HEK293 (cell line): ENCODE results near the gene TSHZ2.

ENCODE experiments used
- CTCF ChIA-PET: fragments of 350-600 bp; formaldehyde crosslinking; extraction: SDS; loops from one replicate; lab custom pipeline; 2021; ENCODE audit warnings: antibody characterized with exemption; lab: Yijun Ruan, JAX
- POLR2A ChIA-PET: fragments of 300-600 bp; formaldehyde crosslinking; extraction: SDS; loops from one replicate; lab custom pipeline; 2020; ENCODE audit warnings: antibody characterized with exemption, inconsistent platforms; lab: Yijun Ruan, JAX
- H3K27ac ChIP-seq: fragments of 200-500 bp; sonication (Bioruptor generic); 2 replicates; pipeline ENCODE4 v1.5.1; 2014; ENCODE audit warnings: low read depth, low read length, control low read depth, inconsistent platforms; ENCODE audit errors: extremely low read depth
- H3K36me3 ChIP-seq, 2 experiments: fragments of 200-500 bp in 1 of 2; sonication (Bioruptor generic) in 1 of 2; 1 replicate in 1 of 2; 2 replicates in 1 of 2; pipeline ENCODE4 v1.5.1; 2014 to 2017; ENCODE audit warnings: inconsistent platforms in 2 of 2, low read length in 2 of 2; ENCODE audit not compliant: control insufficient read depth in 2 of 2, insufficient read depth in 1 of 2
- H3K4me1 ChIP-seq: fragments of 200-500 bp; sonication (Bioruptor generic); 2 replicates; pipeline ENCODE4 v1.5.1; 2014; ENCODE audit warnings: mild to moderate bottlenecking, low read length, inconsistent platforms; ENCODE audit not compliant: control insufficient read depth, insufficient read depth
- H3K4me3 ChIP-seq: 2 replicates; pipeline ENCODE4 v1.5.1; 2011; ENCODE audit warnings: low read depth, mild to moderate bottlenecking, control low read depth, low read length, moderate library complexity
- H3K9me3 ChIP-seq: fragments of 200-500 bp; sonication (Bioruptor generic); 2 replicates; pipeline ENCODE4 v1.5.1; 2014; ENCODE audit warnings: low read depth, low read length, inconsistent platforms; ENCODE audit not compliant: control insufficient read depth, insufficient read depth
- GLI4 ChIP-seq: fragments of 450-650 bp; formaldehyde crosslinking; IDR thresholded peaks from 2 replicates; pipeline ENCODE4 v1.5.1; 2016; ENCODE audit warnings: missing biosample characterization, missing genetic modification characterization
- GLIS1 ChIP-seq: fragments of 450-650 bp; formaldehyde crosslinking; IDR thresholded peaks from 2 replicates; pipeline ENCODE4 v1.5.1; 2016; ENCODE audit warnings: missing biosample characterization, missing genetic modification characterization
- KLF8 ChIP-seq: fragments of 450-650 bp; formaldehyde crosslinking; IDR thresholded peaks from 2 replicates; pipeline ENCODE4 v1.5.1; 2016; ENCODE audit warnings: missing biosample characterization, missing genetic modification characterization
- REPIN1 ChIP-seq: fragments of 450-650 bp; formaldehyde crosslinking; IDR thresholded peaks from 2 replicates; pipeline ENCODE4 v1.5.1; 2017; ENCODE audit warnings: missing biosample characterization, missing genetic modification characterization, low read depth
- YY1 ChIP-seq: fragments of 450-650 bp; formaldehyde crosslinking; IDR thresholded peaks from 2 replicates; pipeline ENCODE4 v1.5.1; 2018; ENCODE audit warnings: missing biosample characterization, missing genetic modification characterization
- ZBTB1 ChIP-seq: fragments of 450-650 bp; formaldehyde crosslinking; IDR thresholded peaks from 2 replicates; pipeline ENCODE4 v1.5.1; 2016; ENCODE audit warnings: missing biosample characterization, missing genetic modification characterization
- ZBTB20 ChIP-seq: fragments of 450-650 bp; formaldehyde crosslinking; IDR thresholded peaks from 2 replicates; pipeline ENCODE4 v1.5.1; 2016; ENCODE audit warnings: missing biosample characterization, missing genetic modification characterization
- ZNF157 ChIP-seq: fragments of 450-650 bp; formaldehyde crosslinking; IDR thresholded peaks from 2 replicates; pipeline ENCODE4 v1.5.1; 2016; ENCODE audit warnings: missing biosample characterization, missing genetic modification characterization
- ZNF214 ChIP-seq: fragments of 450-650 bp; formaldehyde crosslinking; IDR thresholded peaks from 2 replicates; pipeline ENCODE4 v1.5.1; 2017; ENCODE audit warnings: missing biosample characterization, mild to moderate bottlenecking, missing genetic modification characterization, borderline replicate concordance
- ZNF24 ChIP-seq: fragments of 450-650 bp; formaldehyde crosslinking; IDR thresholded peaks from 2 replicates; pipeline ENCODE4 v1.5.1; 2016; ENCODE audit warnings: missing biosample characterization, missing genetic modification characterization
- ZNF266 ChIP-seq: fragments of 450-650 bp; formaldehyde crosslinking; IDR thresholded peaks from 2 replicates; pipeline ENCODE4 v1.5.1; 2016; ENCODE audit warnings: missing biosample characterization, missing genetic modification characterization, low read depth
- ZNF423 ChIP-seq: fragments of 450-650 bp; formaldehyde crosslinking; IDR thresholded peaks from 2 replicates; pipeline ENCODE4 v1.5.1; 2016; ENCODE audit warnings: missing biosample characterization, missing genetic modification characterization
- ZNF473 ChIP-seq: fragments of 450-650 bp; formaldehyde crosslinking; IDR thresholded peaks from 2 replicates; pipeline ENCODE4 v1.5.1; 2017; ENCODE audit warnings: missing biosample characterization, missing genetic modification characterization
- ZNF501 ChIP-seq: fragments of 450-650 bp; formaldehyde crosslinking; IDR thresholded peaks from 2 replicates; pipeline ENCODE4 v1.5.1; 2016; ENCODE audit warnings: missing biosample characterization, missing genetic modification characterization
- ZNF768 ChIP-seq: fragments of 450-650 bp; formaldehyde crosslinking; IDR thresholded peaks from 2 replicates; pipeline ENCODE4 v1.5.1; 2018; ENCODE audit warnings: missing biosample characterization, mild to moderate bottlenecking, missing genetic modification characterization
- ZNF791 ChIP-seq: fragments of 450-650 bp; formaldehyde crosslinking; IDR thresholded peaks from 2 replicates; pipeline ENCODE4 v1.5.1; 2016; ENCODE audit warnings: missing biosample characterization, missing genetic modification characterization
- TF ChIP-seq, protein P1 (sequence below): fragments of 450-650 bp; formaldehyde crosslinking; IDR thresholded peaks from 2 replicates; pipeline ENCODE4 v1.5.1; 2016; ENCODE audit warnings: missing biosample characterization, missing genetic modification characterization, borderline replicate concordance
- TF ChIP-seq, protein P2 (sequence below): fragments of 450-650 bp; formaldehyde crosslinking; IDR thresholded peaks from 2 replicates; pipeline ENCODE4 v1.5.1; 2016; ENCODE audit warnings: missing biosample characterization, missing genetic modification characterization
- TF ChIP-seq, protein P3 (sequence below): fragments of 450-650 bp; formaldehyde crosslinking; IDR thresholded peaks from 2 replicates; pipeline ENCODE4 v1.5.1; 2016; ENCODE audit warnings: missing biosample characterization, missing genetic modification characterization
- TF ChIP-seq, protein P4 (sequence below): fragments of 450-650 bp; formaldehyde crosslinking; IDR thresholded peaks from 2 replicates; pipeline ENCODE4 v1.5.1; 2016; ENCODE audit warnings: missing biosample characterization, missing genetic modification characterization, low read depth

The TSHZ2 gene

DNA sequence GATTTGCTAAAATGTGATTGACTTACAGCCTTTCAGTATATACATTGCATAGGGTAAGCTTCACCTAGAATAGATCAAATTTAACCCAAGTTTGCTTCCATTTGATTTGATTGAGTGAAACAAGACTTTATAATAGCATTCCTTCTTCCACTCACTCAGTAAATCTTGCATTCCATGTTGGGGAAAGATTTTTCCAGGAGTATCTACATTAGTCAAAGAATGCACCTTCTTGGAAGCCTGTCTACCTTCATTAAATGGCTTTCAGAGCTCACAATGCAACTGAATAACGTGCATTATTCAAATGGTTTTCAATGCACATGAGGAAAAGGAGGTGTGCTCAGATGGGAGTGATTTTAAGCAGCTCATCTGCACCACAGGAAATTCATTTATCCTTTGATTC, 38.3 kb upstream of the TSHZ2 start (continued):
- TF ChIP-seq GLI4 (tag by site-specific recombination), result no peak
- no peak for TF ChIP-seq ZBTB1 (tag by site-specific recombination)
- TF ChIP-seq, protein P1, sequence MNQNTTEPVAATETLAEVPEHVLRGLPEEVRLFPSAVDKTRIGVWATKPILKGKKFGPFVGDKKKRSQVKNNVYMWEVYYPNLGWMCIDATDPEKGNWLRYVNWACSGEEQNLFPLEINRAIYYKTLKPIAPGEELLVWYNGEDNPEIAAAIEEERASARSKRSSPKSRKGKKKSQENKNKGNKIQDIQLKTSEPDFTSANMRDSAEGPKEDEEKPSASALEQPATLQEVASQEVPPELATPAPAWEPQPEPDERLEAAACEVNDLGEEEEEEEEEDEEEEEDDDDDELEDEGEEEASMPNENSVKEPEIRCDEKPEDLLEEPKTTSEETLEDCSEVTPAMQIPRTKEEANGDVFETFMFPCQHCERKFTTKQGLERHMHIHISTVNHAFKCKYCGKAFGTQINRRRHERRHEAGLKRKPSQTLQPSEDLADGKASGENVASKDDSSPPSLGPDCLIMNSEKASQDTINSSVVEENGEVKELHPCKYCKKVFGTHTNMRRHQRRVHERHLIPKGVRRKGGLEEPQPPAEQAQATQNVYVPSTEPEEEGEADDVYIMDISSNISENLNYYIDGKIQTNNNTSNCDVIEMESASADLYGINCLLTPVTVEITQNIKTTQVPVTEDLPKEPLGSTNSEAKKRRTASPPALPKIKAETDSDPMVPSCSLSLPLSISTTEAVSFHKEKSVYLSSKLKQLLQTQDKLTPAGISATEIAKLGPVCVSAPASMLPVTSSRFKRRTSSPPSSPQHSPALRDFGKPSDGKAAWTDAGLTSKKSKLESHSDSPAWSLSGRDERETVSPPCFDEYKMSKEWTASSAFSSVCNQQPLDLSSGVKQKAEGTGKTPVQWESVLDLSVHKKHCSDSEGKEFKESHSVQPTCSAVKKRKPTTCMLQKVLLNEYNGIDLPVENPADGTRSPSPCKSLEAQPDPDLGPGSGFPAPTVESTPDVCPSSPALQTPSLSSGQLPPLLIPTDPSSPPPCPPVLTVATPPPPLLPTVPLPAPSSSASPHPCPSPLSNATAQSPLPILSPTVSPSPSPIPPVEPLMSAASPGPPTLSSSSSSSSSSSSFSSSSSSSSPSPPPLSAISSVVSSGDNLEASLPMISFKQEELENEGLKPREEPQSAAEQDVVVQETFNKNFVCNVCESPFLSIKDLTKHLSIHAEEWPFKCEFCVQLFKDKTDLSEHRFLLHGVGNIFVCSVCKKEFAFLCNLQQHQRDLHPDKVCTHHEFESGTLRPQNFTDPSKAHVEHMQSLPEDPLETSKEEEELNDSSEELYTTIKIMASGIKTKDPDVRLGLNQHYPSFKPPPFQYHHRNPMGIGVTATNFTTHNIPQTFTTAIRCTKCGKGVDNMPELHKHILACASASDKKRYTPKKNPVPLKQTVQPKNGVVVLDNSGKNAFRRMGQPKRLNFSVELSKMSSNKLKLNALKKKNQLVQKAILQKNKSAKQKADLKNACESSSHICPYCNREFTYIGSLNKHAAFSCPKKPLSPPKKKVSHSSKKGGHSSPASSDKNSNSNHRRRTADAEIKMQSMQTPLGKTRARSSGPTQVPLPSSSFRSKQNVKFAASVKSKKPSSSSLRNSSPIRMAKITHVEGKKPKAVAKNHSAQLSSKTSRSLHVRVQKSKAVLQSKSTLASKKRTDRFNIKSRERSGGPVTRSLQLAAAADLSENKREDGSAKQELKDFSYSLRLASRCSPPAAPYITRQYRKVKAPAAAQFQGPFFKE (tag by site-specific recombination), result no peak
- TF ChIP-seq GLIS1 (tag by site-specific recombination), result no peak

DNA sequence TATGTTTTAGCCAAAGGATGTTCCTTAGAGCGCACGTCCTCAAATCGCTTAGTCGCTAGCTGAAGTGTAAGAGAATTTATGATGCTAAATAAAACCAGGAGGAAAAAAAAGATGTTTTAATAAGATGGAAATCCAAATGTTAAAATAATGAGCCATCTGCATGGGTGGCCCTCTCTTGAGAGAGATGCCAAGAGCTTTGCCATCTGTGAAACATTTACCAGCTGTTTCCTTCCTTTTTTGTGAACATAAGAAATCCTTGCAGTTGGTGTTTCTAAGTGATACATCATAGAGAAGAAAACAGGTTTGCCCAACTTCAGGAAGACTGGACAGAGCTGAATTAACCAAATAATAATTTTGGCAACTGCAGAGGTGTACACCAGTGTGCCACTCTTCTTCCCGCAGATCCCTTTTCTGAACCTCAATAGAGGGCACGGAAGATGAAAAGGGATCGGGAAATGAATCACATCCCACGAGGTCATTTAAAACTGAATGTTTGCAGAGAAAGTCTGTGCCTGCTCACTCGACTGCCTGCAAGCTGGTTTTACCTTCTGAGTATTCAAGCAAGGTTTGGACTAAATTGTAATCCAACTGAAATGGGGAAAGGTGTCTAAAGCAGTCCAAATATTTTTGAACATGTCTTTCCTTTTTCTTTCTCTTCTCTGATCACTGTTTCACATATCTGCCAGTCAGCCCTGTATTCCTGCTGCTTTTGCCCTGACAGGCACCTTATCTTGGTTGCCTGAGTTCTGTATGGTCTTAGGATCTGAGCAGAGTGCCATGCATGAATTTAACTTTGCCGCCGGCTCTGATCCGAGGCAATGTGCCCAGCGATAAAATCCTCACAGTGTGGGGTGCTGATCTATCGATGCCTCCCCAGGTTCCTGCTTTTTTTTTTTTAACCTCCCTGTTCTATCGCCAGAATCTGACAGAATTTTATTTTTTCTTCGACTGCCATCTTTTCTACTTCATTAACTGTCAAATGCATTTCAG, 35.5 kb upstream of the TSHZ2 start:
- POLR2A ChIA-PET, result no interaction called here
- Histone ChIP-seq H3K9me3 (no peaks in the 10 kb centered on the region), H3K36me3 (no peaks in the 10 kb centered on the region), H3K27ac (no peak overlapping the region), H3K4me1 (no peaks in the 10 kb centered on the region), H3K4me3 (no peak overlapping the region)
- TF ChIP-seq REPIN1 (tag by site-specific recombination) (no peak), ZBTB20 (tag by site-specific recombination) (no peak), ZNF791 (tag by site-specific recombination) (no peak), ZNF473 (no peak), ZNF157 (tag by site-specific recombination) (no peak), ZNF423 (tag by site-specific recombination) (no peak), YY1 (tag by site-specific recombination) (no peak), KLF8 (tag by site-specific recombination) (no peak), ZNF768 (no peak), ZNF24 (tag by site-specific recombination) (no peak), ZNF266 (tag by site-specific recombination) (no peak), GLIS1 (tag by site-specific recombination) (no peak), ZNF501 (no peak), ZNF214 (tag by site-specific recombination) (no peak)
- TF ChIP-seq, protein P2, sequence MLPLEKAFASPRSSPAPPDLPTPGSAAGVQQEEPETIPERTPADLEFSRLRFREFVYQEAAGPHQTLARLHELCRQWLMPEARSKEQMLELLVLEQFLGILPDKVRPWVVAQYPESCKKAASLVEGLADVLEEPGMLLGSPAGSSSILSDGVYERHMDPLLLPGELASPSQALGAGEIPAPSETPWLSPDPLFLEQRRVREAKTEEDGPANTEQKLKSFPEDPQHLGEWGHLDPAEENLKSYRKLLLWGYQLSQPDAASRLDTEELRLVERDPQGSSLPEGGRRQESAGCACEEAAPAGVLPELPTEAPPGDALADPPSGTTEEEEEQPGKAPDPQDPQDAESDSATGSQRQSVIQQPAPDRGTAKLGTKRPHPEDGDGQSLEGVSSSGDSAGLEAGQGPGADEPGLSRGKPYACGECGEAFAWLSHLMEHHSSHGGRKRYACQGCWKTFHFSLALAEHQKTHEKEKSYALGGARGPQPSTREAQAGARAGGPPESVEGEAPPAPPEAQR (tag by site-specific recombination), result no peak
- TF ChIP-seq, protein P3, sequence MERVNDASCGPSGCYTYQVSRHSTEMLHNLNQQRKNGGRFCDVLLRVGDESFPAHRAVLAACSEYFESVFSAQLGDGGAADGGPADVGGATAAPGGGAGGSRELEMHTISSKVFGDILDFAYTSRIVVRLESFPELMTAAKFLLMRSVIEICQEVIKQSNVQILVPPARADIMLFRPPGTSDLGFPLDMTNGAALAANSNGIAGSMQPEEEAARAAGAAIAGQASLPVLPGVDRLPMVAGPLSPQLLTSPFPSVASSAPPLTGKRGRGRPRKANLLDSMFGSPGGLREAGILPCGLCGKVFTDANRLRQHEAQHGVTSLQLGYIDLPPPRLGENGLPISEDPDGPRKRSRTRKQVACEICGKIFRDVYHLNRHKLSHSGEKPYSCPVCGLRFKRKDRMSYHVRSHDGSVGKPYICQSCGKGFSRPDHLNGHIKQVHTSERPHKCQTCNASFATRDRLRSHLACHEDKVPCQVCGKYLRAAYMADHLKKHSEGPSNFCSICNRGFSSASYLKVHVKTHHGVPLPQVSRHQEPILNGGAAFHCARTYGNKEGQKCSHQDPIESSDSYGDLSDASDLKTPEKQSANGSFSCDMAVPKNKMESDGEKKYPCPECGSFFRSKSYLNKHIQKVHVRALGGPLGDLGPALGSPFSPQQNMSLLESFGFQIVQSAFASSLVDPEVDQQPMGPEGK (tag by site-specific recombination), result no peak
- TF ChIP-seq, protein P4, sequence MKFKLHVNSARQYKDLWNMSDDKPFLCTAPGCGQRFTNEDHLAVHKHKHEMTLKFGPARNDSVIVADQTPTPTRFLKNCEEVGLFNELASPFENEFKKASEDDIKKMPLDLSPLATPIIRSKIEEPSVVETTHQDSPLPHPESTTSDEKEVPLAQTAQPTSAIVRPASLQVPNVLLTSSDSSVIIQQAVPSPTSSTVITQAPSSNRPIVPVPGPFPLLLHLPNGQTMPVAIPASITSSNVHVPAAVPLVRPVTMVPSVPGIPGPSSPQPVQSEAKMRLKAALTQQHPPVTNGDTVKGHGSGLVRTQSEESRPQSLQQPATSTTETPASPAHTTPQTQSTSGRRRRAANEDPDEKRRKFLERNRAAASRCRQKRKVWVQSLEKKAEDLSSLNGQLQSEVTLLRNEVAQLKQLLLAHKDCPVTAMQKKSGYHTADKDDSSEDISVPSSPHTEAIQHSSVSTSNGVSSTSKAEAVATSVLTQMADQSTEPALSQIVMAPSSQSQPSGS (tag by site-specific recombination), result no peak
- CTCF ChIA-PET, result interaction anchor here (0.6 kb wide), 2 partner anchors 46 to 458 kb away, joined by 3 to 5 read pairs; no protein-coding TSS in a partner anchor
